Hematopoietic multipotent progenitor cell treated with erythropoietin and hydrocortisone succinate and interleukin-3 and kit ligand, for 15 days (in vitro differentiated cells): ENCODE results near the gene NMRAL1.

Experiments
- DNase-seq: peaks from one replicate; pipeline ENCODE4 v3.0.0-alpha.2; 2015; ENCODE audit warnings: low spot score

The NMRAL1 gene

DNA sequence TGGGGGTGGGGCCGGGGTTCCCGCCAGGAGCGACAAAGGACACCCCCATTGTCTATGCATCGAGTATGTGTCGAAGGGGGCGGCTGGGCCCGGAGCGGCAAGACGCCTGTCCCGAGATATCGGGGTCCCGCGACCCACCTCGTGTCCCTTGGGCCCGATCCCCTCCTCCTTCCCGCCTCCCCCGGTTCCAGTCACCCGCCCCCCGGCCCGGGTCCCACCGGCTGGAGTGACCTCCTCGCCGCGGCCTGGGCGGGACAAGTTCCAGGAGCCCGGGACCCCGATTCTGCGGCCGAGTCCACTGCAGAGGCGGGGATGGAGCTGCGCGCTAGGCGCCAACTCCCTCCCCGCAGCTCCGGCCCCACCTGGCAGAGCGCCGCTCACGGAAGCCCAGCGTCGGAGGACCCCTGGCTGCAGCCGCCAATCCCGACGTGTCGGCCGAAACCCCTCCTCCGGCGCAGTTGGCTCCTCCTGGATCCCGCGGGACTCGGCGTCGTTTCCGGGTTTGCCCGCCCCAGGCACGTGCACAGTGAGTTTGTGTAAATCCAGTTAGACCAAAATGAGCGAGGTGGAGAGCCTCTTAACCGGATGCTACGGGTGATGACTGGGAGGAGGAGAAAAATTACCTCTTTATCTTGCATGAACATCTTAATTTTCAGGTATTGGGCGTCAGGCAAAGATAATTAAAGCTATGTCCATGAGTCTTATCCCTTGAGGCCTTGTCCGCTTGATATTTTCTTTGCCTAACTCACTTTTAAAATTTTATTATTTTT is at the start of gene NMRAL1:
TSS of gene NMRAL1 (minus strand) at position 434 of the 770 bp plus-strand sequence. CDS start 493 bp downstream, outside the sequence.
- peak; percentile 30 for DNase-seq

GRCh38 chr16:4523686-4524085 is 49.3 kb upstream of the NMRAL1 start:
- DNase-seq, result no peak

- no peak for DNase-seq
Observed at GRCh38 chr16:4522051-4522581, 47.7 kb upstream of the NMRAL1 start.

- no peak for DNase-seq
Observed at GRCh38 chr16:4520913-4521312, 46.5 kb upstream of the NMRAL1 start.

DNA sequence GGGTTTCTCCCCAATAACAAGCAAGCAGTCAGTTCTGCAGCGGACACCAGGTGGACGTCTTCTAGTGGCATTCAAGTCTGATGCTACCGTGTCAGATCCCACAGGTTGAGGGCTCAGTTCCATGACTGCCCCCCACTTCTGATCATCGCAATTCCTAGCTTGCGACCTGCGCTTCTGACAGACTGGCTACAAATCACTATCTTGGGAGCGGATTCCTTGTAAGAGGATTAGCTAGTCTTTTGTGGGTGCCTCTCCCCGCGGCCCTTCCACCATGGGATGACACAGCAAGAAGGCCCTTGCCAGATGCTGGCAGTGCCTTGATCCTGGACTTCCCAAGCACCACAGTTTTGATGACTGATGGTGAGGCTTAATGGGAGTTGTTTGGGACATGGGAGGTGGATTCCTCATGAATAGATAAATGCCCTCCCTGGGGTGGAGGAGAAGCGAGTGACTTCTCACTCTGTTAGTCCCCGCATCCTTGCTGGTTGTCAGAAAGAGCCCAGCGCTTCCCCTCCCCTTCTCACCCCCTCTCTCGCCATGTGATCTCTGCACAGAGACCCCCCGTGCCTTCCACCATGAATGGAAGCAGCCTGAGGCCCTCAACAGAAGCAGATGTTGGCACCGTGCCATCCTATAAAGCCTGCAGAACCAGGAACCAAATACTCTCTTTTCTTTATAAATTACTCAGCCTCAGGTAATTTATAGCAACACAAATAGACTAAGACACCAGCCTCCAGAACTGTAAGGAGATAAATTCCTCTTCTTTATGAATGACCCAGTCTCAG is 45.0 kb upstream of the NMRAL1 start:
- no peak for DNase-seq

DNA sequence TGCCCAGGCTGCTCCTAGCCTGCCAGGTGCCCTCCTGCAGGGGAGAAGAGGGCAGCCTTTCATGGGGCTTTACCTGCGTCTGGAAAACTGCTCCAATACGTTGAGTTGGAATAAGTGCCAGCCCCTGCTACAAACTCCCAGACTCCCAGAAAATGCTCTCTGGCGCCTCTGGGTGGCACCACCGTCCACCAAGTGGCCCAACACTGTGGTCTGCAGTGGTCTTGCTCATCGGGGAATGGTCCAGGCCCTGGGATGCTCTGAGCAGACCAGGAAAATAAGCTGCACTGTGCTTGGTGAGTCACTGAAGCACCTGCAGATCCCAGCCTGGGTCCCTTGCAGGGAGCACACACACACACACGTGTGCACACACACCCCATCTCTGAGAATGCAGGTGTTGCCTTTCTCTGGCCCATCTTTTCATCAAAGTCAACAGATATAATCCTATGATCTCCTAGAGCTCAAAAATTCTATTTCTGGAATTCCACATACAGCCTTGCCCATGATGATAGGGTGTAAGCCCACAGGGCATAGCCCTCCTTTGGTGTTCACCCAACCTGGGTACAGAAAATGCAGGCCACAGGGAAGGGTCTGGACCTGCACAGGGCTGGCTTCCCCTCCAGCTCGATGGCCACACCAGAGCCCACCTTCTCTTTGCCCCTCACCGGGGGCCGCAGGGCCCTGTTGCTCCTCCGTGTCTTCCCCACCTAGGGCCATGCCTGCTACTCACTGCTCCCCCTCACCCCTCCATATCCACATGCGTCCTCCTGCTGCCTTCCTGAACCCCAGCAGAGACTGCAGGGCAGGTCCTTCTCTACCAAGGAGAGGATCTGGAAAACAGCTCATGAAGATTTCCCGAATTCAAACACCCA is 43.6 kb upstream of the NMRAL1 start:
- DNase-seq, result peak; percentile 12

- DNase-seq, result no peak
Observed at GRCh38 chr16:4515611-4516233, 41.3 kb upstream of the NMRAL1 start.

- no peak for DNase-seq
Observed at GRCh38 chr16:4514606-4515005, 40.2 kb upstream of the NMRAL1 start.

DNA sequence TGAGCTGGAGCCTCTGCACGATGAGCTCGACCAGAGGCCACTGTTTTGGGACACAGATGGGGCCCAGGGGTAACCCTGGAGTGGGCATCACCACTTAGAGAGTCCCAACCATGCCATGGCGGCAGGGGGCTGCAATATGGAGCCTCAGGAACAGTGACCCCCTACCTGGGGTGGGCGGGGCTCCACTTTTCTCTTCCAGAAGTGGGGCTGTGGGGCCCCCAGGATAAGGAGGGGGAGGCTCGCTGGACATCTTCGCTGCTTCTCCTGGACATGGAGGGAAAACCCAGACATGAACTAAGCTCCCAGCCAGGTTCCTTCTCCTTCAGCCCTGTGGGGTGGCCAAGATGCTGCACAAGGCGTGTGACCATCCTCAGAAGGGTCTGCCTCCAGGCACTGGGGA is 39.5 kb upstream of the NMRAL1 start:
- DNase-seq, result no peak

DNA sequence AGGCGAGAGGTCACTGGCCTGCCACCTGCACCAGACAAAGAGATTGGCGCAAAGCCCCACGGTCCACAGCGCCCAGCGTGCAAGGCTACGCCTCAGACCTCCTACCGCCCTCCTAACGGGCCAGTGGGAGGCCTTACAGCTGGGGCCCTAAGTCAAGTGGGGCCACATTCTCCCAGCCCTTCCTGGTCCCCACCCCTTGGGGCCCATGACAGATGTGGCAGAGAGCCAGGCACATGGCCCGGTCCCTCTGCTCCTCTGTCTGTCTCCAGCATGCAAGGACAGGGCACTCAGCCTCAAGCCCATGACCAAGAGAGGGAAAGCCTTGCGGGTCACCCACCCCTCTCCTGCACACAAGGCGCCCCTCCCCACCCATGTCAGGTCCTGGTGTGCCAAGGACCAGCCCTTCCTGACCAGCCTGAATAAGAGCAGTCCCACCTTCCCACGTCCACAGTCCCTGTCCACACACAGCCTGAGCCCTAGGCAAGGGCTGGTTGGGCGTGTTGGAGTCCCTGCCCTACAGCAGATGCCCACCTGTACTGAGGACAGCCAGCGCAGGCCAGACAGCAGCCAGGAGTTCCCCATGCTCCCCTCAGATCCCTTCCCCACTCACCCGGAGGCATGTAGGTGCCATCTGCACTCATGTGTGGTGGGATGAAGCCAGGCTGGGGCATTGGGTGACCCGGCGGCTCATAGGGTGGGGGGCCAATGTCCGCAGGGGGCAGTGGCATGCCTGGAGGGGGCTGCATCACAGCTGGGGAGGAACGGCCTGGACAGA is 38.8 kb upstream of the NMRAL1 start:
- DNase-seq, result peak; percentile 9

DNA sequence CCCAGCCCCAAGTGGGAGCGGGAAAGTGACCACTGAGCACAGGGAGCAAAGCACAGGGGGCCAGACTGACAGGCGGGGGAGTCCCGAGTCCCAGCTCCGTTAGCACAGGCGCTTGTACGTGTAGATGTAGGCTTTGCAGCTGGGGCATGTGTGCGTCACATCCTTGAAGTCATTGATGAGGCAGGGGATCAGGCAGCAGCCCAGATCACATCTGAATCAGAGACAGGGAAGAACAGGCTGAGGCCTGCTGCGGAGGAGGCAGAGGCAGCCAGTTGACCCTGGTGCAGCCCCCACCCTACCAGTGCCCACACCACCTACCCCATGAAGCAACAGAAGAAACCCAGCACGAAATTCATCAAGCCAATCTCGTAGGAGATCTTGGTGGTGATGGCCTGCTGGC is 38.0 kb upstream of the NMRAL1 start:
- no peak for DNase-seq

GRCh38 chr16:4511441-4512082 is 37.1 kb upstream of the NMRAL1 start:
- peak; percentile 25 for DNase-seq

- no peak for DNase-seq
Observed at GRCh38 chr16:4510747-4511426, 36.5 kb upstream of the NMRAL1 start.

- no peak for DNase-seq
Observed at GRCh38 chr16:4510131-4510530, 35.7 kb upstream of the NMRAL1 start.

GRCh38 chr16:4509420-4509819 is 35.0 kb upstream of the NMRAL1 start:
- no peak for DNase-seq

DNA sequence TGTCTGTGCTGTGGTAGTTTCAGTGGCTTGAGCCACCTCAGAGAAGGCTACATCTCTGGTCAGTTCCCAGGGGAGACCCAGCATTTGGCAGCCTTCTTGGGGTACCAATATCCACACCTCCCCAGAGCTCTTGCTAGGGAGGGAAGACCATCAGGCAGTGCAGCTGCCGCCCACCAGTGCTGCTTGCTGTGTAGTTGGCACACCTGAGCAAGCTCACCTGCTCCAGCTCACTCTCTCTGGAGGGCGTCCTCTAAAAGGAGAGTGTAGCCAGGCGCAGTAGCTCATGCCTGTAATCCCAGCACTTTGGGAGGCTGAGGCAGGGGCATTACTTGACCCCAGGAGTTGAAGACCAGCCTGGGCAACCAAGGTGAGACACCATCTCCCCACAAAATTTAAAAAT is 34.4 kb upstream of the NMRAL1 start:
- no peak for DNase-seq

- DNase-seq, result no peak
Observed at GRCh38 chr16:4507588-4508345, 33.3 kb upstream of the NMRAL1 start.

GRCh38 chr16:4506450-4506849 is 32.0 kb upstream of the NMRAL1 start:
- peak; percentile 81 for DNase-seq
